Ishikawa (cell line): ENCODE results near the gene MTPN.

ENCODE experiments used
- CEBPB ChIP-seq: IDR thresholded peaks from 2 replicates; pipeline ENCODE4 v1.6.1; 2012
- CREB1 ChIP-seq: IDR thresholded peaks from 2 replicates; pipeline ENCODE4 v1.6.1; 2012; ENCODE audit warnings: low read depth
- EGR1 ChIP-seq: IDR thresholded peaks from 2 replicates; pipeline ENCODE4 v1.6.1; 2012
- EP300 ChIP-seq: IDR thresholded peaks from 2 replicates; pipeline ENCODE4 v1.6.1; 2012; ENCODE audit warnings: borderline replicate concordance
- FOXM1 ChIP-seq: IDR thresholded peaks from 2 replicates; pipeline ENCODE4 v1.6.1; 2012; ENCODE audit warnings: low read depth, borderline replicate concordance
- NFIC ChIP-seq: IDR thresholded peaks from 2 replicates; pipeline ENCODE4 v1.6.1; 2012
- RAD21 ChIP-seq: IDR thresholded peaks from 2 replicates; pipeline ENCODE4 v1.6.1; 2012; ENCODE audit warnings: low read depth
- TAF1 ChIP-seq: IDR thresholded peaks from 2 replicates; pipeline ENCODE4 v1.6.1; 2012; ENCODE audit warnings: low read depth, mild to moderate bottlenecking
- TCF12 ChIP-seq: IDR thresholded peaks from 2 replicates; pipeline ENCODE4 v1.6.1; 2012; ENCODE audit warnings: low read depth
- TEAD4 ChIP-seq: IDR thresholded peaks from 2 replicates; pipeline ENCODE4 v1.6.1; 2012
- YY1 ChIP-seq: IDR thresholded peaks from 2 replicates; pipeline ENCODE4 v1.6.1; 2012; ENCODE audit warnings: low read depth
- ZBTB7A ChIP-seq: IDR thresholded peaks from 2 replicates; pipeline ENCODE4 v1.6.1; 2012; ENCODE audit warnings: low read depth
- TF ChIP-seq, protein P1 (sequence below): IDR thresholded peaks from 2 replicates; pipeline ENCODE4 v1.6.1; 2012
- TF ChIP-seq, protein P2 (sequence below): IDR thresholded peaks from 2 replicates; pipeline ENCODE4 v1.6.1; 2012
- TF ChIP-seq, protein P3 (sequence below): IDR thresholded peaks from 2 replicates; pipeline ENCODE4 v1.6.1; 2012; ENCODE audit warnings: low read depth, mild to moderate bottlenecking

Gene MTPN

DNA sequence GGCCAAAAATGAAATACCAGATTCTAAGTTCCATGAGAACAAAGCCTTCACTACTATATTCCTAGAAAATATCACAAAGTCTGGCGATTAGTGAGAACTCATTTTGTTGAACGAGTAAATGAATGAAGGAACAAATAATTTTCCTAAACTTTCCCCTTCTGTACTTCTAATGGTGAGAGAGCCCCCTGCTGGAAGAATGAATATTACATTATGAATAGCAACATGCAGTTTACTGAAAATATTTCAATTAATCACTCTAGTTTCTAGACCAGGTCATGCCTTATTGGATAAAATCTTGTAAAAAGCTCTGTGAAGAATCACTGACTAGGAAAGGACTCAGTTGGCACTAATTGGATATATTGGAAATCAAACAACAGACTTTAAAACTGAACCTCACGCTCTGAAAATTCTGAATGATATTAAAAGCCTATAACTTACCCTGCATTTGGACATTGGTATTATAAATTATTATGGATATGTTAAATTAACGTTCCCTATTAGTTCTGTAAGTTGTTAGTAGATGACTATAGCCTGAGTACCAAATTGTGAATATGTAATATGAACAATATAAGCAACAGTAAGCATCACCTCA is 32.4 kb upstream of the MTPN start:
- TF ChIP-seq EGR1 (no peak), RAD21 (peak; percentile 75)

DNA sequence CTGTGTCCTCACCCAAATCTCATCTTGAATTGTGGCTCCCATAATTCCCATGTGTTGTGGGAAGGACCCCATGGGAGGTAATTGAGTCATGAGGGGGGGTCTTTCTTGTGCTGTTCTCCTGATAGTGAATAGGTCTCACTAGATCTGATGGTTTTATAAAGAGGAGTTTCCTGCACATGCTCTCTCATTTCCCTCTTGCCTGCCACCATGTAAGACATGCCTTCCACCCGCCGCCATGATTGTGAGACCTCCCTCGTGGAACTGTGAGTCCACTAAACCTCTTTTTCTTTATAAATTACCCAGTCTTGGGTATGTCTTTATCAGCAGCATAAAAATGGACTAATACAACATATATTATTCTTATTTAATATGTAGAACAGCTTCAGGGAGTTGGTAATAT is 29.0 kb upstream of the MTPN start:
- TF ChIP-seq RAD21 = no peak
- no peak for TF ChIP-seq EGR1
- TF ChIP-seq, protein P1, sequence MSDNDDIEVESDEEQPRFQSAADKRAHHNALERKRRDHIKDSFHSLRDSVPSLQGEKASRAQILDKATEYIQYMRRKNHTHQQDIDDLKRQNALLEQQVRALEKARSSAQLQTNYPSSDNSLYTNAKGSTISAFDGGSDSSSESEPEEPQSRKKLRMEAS = no peak
- TF ChIP-seq, protein P2, sequence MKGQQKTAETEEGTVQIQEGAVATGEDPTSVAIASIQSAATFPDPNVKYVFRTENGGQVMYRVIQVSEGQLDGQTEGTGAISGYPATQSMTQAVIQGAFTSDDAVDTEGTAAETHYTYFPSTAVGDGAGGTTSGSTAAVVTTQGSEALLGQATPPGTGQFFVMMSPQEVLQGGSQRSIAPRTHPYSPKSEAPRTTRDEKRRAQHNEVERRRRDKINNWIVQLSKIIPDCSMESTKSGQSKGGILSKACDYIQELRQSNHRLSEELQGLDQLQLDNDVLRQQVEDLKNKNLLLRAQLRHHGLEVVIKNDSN = no peak
- TF ChIP-seq ZBTB7A = no peak
- TF ChIP-seq, protein P3, sequence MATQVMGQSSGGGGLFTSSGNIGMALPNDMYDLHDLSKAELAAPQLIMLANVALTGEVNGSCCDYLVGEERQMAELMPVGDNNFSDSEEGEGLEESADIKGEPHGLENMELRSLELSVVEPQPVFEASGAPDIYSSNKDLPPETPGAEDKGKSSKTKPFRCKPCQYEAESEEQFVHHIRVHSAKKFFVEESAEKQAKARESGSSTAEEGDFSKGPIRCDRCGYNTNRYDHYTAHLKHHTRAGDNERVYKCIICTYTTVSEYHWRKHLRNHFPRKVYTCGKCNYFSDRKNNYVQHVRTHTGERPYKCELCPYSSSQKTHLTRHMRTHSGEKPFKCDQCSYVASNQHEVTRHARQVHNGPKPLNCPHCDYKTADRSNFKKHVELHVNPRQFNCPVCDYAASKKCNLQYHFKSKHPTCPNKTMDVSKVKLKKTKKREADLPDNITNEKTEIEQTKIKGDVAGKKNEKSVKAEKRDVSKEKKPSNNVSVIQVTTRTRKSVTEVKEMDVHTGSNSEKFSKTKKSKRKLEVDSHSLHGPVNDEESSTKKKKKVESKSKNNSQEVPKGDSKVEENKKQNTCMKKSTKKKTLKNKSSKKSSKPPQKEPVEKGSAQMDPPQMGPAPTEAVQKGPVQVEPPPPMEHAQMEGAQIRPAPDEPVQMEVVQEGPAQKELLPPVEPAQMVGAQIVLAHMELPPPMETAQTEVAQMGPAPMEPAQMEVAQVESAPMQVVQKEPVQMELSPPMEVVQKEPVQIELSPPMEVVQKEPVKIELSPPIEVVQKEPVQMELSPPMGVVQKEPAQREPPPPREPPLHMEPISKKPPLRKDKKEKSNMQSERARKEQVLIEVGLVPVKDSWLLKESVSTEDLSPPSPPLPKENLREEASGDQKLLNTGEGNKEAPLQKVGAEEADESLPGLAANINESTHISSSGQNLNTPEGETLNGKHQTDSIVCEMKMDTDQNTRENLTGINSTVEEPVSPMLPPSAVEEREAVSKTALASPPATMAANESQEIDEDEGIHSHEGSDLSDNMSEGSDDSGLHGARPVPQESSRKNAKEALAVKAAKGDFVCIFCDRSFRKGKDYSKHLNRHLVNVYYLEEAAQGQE = no peak
- TF ChIP-seq NFIC = no peak
- TF ChIP-seq TCF12 = no peak
- no peak for TF ChIP-seq YY1
- TF ChIP-seq CEBPB = no peak
- no peak for TF ChIP-seq EP300
- no peak for TF ChIP-seq TEAD4
- TF ChIP-seq CREB1 = no peak

DNA sequence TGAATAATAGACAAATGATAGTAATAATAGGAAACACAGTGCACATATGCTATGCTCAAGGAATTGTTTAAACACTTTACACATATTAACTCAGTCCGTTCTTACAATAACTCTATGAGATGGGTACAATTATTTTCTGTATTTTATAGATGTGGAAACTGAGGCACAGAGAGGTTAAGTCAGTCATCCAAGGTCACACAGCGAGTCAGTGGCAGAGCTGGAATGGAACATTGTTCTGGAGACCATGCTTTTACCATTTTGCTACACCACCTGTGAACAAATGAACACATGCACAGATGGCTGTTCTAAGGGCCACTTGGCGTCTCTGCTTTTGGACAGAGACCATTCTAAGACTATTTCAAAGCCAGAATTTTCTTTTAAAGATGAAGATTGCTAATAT is 26.9 kb upstream of the MTPN start:
- TF ChIP-seq, protein P1 = no peak
- TF ChIP-seq NFIC (no peak), FOXM1 (no peak), YY1 (no peak), CREB1 (no peak), TCF12 (no peak), EGR1 (no peak), CEBPB (no peak), RAD21 (no peak), EP300 (no peak), TEAD4 (no peak), ZBTB7A (no peak), TAF1 (no peak)
- TF ChIP-seq, protein P3 = no peak

DNA sequence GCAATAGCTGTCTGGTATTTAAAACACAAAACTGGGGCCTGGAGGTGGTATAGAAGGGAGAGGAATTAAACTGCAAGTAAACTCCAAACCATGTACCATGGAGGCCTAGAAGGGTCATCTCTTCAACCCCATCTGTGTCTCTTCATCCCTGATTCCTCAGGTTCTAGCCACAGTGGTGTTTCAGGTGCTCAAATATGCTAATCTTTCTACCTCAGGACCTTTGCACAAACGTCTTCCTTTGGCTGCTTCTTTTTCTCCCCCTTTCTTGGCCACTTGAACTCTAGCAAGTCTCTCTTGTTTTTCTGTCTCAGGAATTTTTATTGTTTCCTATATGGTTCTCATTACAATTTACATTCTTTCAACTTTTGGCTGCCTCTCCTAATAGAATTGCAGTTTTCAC is 25.6 kb upstream of the MTPN start:
- TF ChIP-seq CEBPB (no peak), NFIC (no peak), RAD21 (no peak), EP300 (no peak), EGR1 (no peak)
- TF ChIP-seq, protein P1 = no peak
- TF ChIP-seq, protein P2 = no peak

DNA sequence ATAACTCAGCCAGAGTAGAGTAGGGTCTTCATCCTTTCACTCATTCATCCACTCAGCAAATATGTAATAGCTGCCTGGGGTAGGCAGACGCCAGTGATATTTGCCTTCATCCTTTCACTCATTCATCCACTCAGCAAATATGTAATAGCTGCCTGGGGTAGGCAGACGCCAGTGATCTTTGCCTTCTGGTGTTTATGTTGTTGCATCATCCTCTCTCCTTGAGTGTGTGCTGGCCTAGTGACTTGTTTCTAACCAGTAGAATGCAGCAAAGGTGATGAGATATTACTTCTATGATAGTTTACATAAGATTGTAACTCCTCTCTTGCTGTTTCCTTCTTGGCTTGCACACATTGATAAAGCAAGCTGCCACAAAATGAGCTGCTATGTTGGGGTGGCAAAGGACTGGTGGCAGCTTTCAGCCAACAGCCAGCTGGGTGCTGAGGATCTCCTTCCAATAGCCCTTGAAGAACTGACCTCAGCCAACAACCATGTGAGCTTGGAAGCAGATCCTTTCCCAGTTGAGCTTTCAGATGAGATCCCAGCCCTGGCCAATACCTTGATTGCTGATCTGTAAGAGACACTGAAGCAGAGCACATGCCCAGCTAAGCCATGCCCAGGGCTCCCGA is 23.2 kb upstream of the MTPN start:
- TF ChIP-seq, protein P2 = no peak

DNA sequence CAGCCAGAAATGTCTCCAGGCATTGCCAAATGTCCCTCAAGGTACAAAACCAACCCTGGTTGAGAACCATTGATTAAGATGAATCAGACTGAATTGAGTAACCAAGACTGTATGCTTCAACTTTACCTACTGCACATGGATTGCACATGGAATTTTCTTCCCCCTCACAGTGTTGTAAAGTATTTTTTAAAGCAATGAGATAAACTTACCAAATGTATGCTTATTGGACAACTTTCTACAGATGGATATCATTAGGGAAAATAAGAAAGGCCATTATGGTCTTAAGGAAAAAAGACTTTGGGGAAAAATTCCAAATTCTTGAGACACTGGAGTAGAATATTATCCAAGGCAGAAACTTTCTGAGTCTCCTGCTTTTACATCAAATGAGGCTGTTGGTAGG is 20.9 kb upstream of the MTPN start:
- TF ChIP-seq EP300 = no peak
- no peak for TF ChIP-seq TAF1
- no peak for TF ChIP-seq TCF12
- no peak for TF ChIP-seq YY1
- TF ChIP-seq, protein P2 = no peak
- no peak for TF ChIP-seq EGR1
- TF ChIP-seq, protein P1 = no peak
- no peak for TF ChIP-seq TEAD4
- TF ChIP-seq NFIC = no peak
- no peak for TF ChIP-seq CREB1
